K562 (cell line): ENCODE measurements around the gene ANO7. TPM values are rescaled to one million over a fixed set of nuclear protein-coding genes. Genes with fewer than 3 reads are reported as not detected.
A peak's percentile ranks its signal among the peaks of the same experiment; 100 is the strongest.

ENCODE experiments used
- ATAC-seq: fragments of 200-7000 bp; cut with Tn5 transposase; 3 replicates; pipeline ENCODE4 v1.9.1; 2020; ENCODE audit warnings: moderate library complexity
- BruUV-seq: library from RNA; stranded (reverse); fragments of 400-500 nt; replicated peaks from 2 replicates; lab custom pipeline; 2021; lab: Mats Ljungman, UMichigan
- CTCF ChIA-PET: fragments of 300-600 bp; formaldehyde crosslinking; extraction: SDS; loops from one replicate; lab custom pipeline; 2021; ENCODE audit warnings: low intra/inter-chr PET ratio; lab: Yijun Ruan, JAX
- POLR2A ChIA-PET: fragments of 300-600, 350-650 bp; sonication (Branson Sonifier 250); formaldehyde crosslinking; extraction: SDS; loops from one replicate; lab custom pipeline; 2021; ENCODE audit warnings: antibody characterized with exemption, inconsistent platforms; lab: Yijun Ruan, JAX
- DNase-seq, 4 experiments: peaks; one replicate each; pipeline versions ENCODE4 v3.0.0 to v3.0.0-alpha.2; 2011 to 2018; ENCODE audit warnings: low spot score in 3 of 4, mixed read lengths in 3 of 4; ENCODE audit errors: extremely low read depth in 1 of 4
- FAIRE-seq: peaks from 2 replicates; lab custom pipeline; 2011; peaks lifted over from hg19 to GRCh38; lab: Jason Lieb, UNC
- H2AFZ ChIP-seq: 2 replicates; pipeline ENCODE4 v1.6.0; 2011; ENCODE audit warnings: low read depth, low read length, control low read depth, inconsistent platforms
- H3K27ac ChIP-seq: fragments of 200-600 bp; 3 replicates; pipeline ENCODE4 v1.8.0; 2011; ENCODE audit warnings: low read depth, mild to moderate bottlenecking, control low read depth, inconsistent platforms, low read length, moderate library complexity, mixed read lengths; ENCODE audit errors: extremely low read depth
- H3K27me3 ChIP-seq, 2 experiments: fragments of 300-600 bp in 1 of 2; 2 replicates in 1 of 2; 3 replicates in 1 of 2; pipeline versions ENCODE4 v1.6.0 to v1.8.0; 2011; ENCODE audit warnings: inconsistent platforms in 2 of 2, low read length in 2 of 2, mild to moderate bottlenecking in 1 of 2, mixed read lengths in 1 of 2, moderate library complexity in 1 of 2; ENCODE audit not compliant: control insufficient read depth in 2 of 2, insufficient read depth in 2 of 2
- H3K36me3 ChIP-seq: fragments of 300-600 bp; 3 replicates; pipeline ENCODE4 v1.8.0; 2011; ENCODE audit warnings: mild to moderate bottlenecking, low read length, inconsistent platforms; ENCODE audit not compliant: control insufficient read depth, insufficient read depth
- H3K4me1 ChIP-seq, 2 experiments: fragments of 200-600 bp in 1 of 2; replicated peaks in 1 of 2; 2 replicates in 1 of 2; 3 replicates in 1 of 2; pipeline versions ENCODE4 v1.5.1 to v1.8.0; 2011; ENCODE audit warnings: inconsistent platforms in 2 of 2, low read length in 2 of 2, mild to moderate bottlenecking in 1 of 2, mixed read lengths in 1 of 2, moderate library complexity in 1 of 2; ENCODE audit not compliant: control insufficient read depth in 2 of 2, insufficient read depth in 2 of 2
- H3K4me2 ChIP-seq: 2 replicates; pipeline ENCODE4 v1.6.1; 2011; ENCODE audit warnings: low read length, control low read depth, inconsistent platforms, mixed read lengths; ENCODE audit not compliant: insufficient read depth
- H3K4me3 ChIP-seq: fragments of 200-600 bp; sonication (generic), shearing (Covaris generic); 2 replicates; pipeline ENCODE4 v1.5.1; 2016; ENCODE audit warnings: control low read depth, inconsistent platforms
- H3K79me2 ChIP-seq: fragments of 200-600 bp; 3 replicates; pipeline ENCODE4 v1.8.0; 2011; ENCODE audit warnings: low read length, inconsistent platforms; ENCODE audit not compliant: control insufficient read depth, insufficient read depth
- H3K9ac ChIP-seq, 2 experiments: 2 replicates each; pipeline versions ENCODE4 v1.6.0 to v1.6.1; 2011; ENCODE audit warnings: low read depth in 2 of 2, low read length in 2 of 2, control low read depth in 1 of 2, inconsistent platforms in 1 of 2, mild to moderate bottlenecking in 1 of 2, mixed read lengths in 1 of 2; ENCODE audit not compliant: insufficient read depth in 1 of 2
- H3K9me1 ChIP-seq: one replicate; pipeline ENCODE4 v1.6.0; 2011; ENCODE audit warnings: inconsistent platforms, mild to moderate bottlenecking, low read length, moderate library complexity; ENCODE audit not compliant: control insufficient read depth, insufficient read depth
- H3K9me3 ChIP-seq: replicated peaks from 2 replicates; pipeline ENCODE4 v1.5.1; 2011; ENCODE audit warnings: low read depth, low read length, inconsistent platforms; ENCODE audit not compliant: control insufficient read depth, insufficient read depth
- H4K20me1 ChIP-seq: replicated peaks from 2 replicates; pipeline ENCODE4 v1.6.1; 2011; ENCODE audit warnings: low read length, inconsistent platforms, mixed read lengths; ENCODE audit not compliant: control insufficient read depth, insufficient read depth
- BRCA1 ChIP-seq, 2 experiments: fragments of 450-650 bp in 1 of 2; sonication (generic) in 1 of 2; formaldehyde crosslinking in 1 of 2; IDR thresholded peaks; 2 replicates each; pipeline versions ENCODE4 v1.5.0 to v1.6.1; 2017 to 2020; ENCODE audit warnings: mild to moderate bottlenecking in 1 of 2, missing genetic modification reagents in 1 of 2
- CBFA2T3 ChIP-seq: fragments of 450-650 bp; IDR thresholded peaks from 2 replicates; pipeline ENCODE4 v1.6.1; 2017
- KDM2B ChIP-seq: fragments of 250-450 bp; sonication (Bioruptor Pico); IDR thresholded peaks from 2 replicates; pipeline ENCODE4 v1.8.0; 2021; ENCODE audit warnings: mild to moderate bottlenecking, moderate library complexity
- MLLT1 ChIP-seq, 2 experiments: fragments of 450-650 bp; IDR thresholded peaks; 2 replicates each; pipeline ENCODE4 v1.6.1; 2016
- PHF8 ChIP-seq: fragments of 200-600 bp; sonication (generic); IDR thresholded peaks from 2 replicates; pipeline ENCODE4 v1.6.1; 2012; ENCODE audit warnings: mixed run types, mild to moderate bottlenecking, inconsistent platforms, low read length, moderate library complexity, borderline replicate concordance
- RAD51 ChIP-seq: fragments of 450-650 bp; IDR thresholded peaks from 2 replicates; pipeline ENCODE4 v1.7.1; 2016; ENCODE audit warnings: low read depth, mild to moderate bottlenecking, borderline replicate concordance
- SNRNP70 ChIP-seq: fragments of 200-400 bp; formaldehyde crosslinking; optimal IDR thresholded peaks from 2 replicates; pipeline ENCODE3; 2017; ENCODE audit warnings: low read depth, low read length
- SREBF2 ChIP-seq: sonication (generic); formaldehyde crosslinking; IDR thresholded peaks from 2 replicates; pipeline ENCODE4 v1.4.0; 2020; ENCODE audit warnings: mild to moderate bottlenecking, missing genetic modification reagents
- ZEB2 ChIP-seq: fragments of 450-650 bp; IDR thresholded peaks from 2 replicates; pipeline ENCODE4 v1.6.1; 2016
- ZNF140 ChIP-seq: fragments of 250-450 bp; sonication (Bioruptor Pico); IDR thresholded peaks from 2 replicates; pipeline ENCODE4 v1.8.0; 2021; ENCODE audit warnings: moderate library complexity, mild to moderate bottlenecking, inconsistent platforms
- ZNF280B ChIP-seq: fragments of 250-450 bp; sonication (Bioruptor Pico); IDR thresholded peaks from 2 replicates; pipeline ENCODE4 v1.5.1; 2021; ENCODE audit warnings: mild to moderate bottlenecking
- ZNF561 ChIP-seq: fragments of 450-650 bp; formaldehyde crosslinking; conservative IDR thresholded peaks from 2 replicates; pipeline ENCODE4 v1.4.0; 2020; ENCODE audit warnings: mild to moderate bottlenecking, moderate library complexity
- ZNF668 ChIP-seq: fragments of 250-450 bp; sonication (Bioruptor Pico); IDR thresholded peaks from 2 replicates; pipeline ENCODE4 v1.8.0; 2022; ENCODE audit warnings: mild to moderate bottlenecking, inconsistent platforms
- WGBS: fragments of 100-300 bp; shearing (Covaris generic); methylation state at CpG from one replicate; pipeline ENCODE4 v1.1.6; 2016; ENCODE audit warnings: low coverage, mixed read lengths; ENCODE audit not compliant: insufficient coverage; ENCODE audit errors: missing lambda C conversion rate; 5-methylcytosine and 5-hydroxymethylcytosine counted together
- in situ Hi-C: fragments of 300-500 bp; cut with MboI; formaldehyde crosslinking; loops from 4 replicates; pipeline ENCODE4 v1.15.0; 2018; ENCODE audit warnings: inconsistent platforms, mixed read lengths
- intact Hi-C: fragments of 100-400 bp; cut with micrococcal nuclease; formaldehyde crosslinking; loops from 2 replicates; pipeline ENCODE4 v1.14.2; 2022
- polyA plus RNA-seq, 8 experiments: library from polyadenylated mRNA; depleted of rRNA in 4 of 8; stranded (reverse) in 5 of 8; unstranded in 3 of 8; fragments of >200 nt; fragmentation: Nextera tagmentation in 2 of 8; fragmentation: Illumina TruSeq in 1 of 8; extraction: Ambion mirVana in 2 of 8; extraction: Trizol in 1 of 8; gene quantifications; 2 replicates each; pipeline versions ENCODE4 v1.2.1 to v1.2.3, GENCODE V29; 2011 to 2014; ENCODE audit warnings: inconsistent platforms in 1 of 8, missing spikeins in 1 of 8
- total RNA-seq, 7 experiments: library from RNA; depleted of rRNA in 6 of 7; stranded (reverse); fragments of >200 nt in 6 of 7; fragmentation: Illumina TruSeq in 2 of 7; extraction: Trizol in 2 of 7; gene quantifications; 2 replicates each; pipeline versions ENCODE4 v1.2.1 to v1.2.3, GENCODE V29; 2011 to 2021; ENCODE audit warnings: low replicate concordance in 1 of 7

The ANO7 gene
- total and polyA plus RNA-seq, 9 of the 15 experiments (the other 6 are each of a cell fraction or from before 2014, with no cell fraction given): 0.28 to 5.1 (median 1.1) TPM

DNA sequence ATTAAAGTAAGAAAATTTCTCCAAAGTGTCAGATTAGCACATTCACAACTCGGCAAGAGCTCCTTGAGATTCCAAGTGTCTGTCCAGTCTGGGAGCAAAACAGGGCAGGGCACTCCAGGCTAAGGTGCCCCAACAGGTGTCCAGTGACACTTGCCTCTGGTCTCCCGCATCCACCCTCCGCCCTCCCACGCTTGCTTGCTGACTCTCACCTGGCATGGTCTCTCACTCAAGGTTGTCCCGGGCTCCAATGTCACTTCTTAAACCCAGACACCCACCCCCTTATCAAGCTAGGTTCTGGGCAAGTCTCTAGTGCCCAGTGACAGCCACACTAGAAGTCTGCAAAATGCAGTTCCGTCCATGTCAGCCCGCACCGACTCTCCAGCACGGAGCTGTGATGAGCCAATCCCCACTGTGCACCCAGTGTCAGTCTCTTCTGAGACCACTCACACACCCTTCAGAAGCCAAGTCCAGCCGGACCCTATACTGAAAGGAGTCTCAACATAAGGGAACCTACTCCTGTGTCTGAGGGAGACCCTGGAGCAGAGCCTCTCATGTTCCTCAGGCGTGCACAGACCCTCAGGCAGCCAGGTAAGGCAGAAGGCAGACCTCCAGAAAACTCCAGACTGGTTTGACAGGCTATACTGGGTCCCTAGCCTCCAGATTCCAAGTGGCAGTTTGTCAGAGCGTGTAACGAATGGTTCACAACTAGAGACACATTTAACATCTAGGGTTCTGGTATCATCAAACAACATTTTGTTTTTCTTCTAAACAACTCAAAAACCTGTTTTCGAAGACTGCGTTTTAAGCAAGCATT is 81.4 kb downstream of the ANO7 start:
- ATAC-seq (no peak), DNase-seq (no peak), FAIRE-seq (no peak)
- Histone ChIP-seq H2AFZ (no peak overlapping the region), H3K36me3 (peaks cover 53% of the 10 kb centered on the region; the same call in 2 of the 3 replicates), H3K9me1 (no peaks in the 10 kb centered on the region), H3K9ac (peak overlapping the region in 1 of 2 experiments; percentile 78; a peak in 2 of 4 replicates), H3K4me2 (no peak overlapping the region), H3K79me2 (peaks cover 77% of the 10 kb centered on the region), H3K27ac (no peak overlapping the region), H3K27me3 (no peaks in the 10 kb centered on the region), H3K4me3 (no peak overlapping the region), H4K20me1 (peaks cover 22% of the 10 kb centered on the region), H3K4me1 (peaks cover 0 to 18% of the 10 kb centered on the region in 2 experiments; a peak in 4 of 5 replicates), H3K9me3 (no peaks in the 10 kb centered on the region)
- POLR2A ChIA-PET: interaction anchor here (0.6 to 1.4 kb wide), 5 partner anchors 9 to 597 kb away, joined by 3 to 5 read pairs (median 4); no protein-coding TSS in a partner anchor
- in situ Hi-C loops: no loop called here
- CTCF ChIA-PET: no interaction called here
- WGBS: 90% methylated on average over 11 of the region's 15 CpGs
- TF ChIP-seq KDM2B (CRISPR knock-in tag): no peak
- no peak for TF ChIP-seq ZNF280B (CRISPR knock-in tag)
- no peak for TF ChIP-seq MLLT1 (IDR thresholded peaks at IDR 0.05)
- no peak for TF ChIP-seq PHF8
- no peak for TF ChIP-seq ZNF140 (CRISPR knock-in tag)
- TF ChIP-seq ZEB2: no peak
- no peak for TF ChIP-seq ZNF561 (CRISPR knock-in tag)
- TF ChIP-seq SNRNP70: no peak
- TF ChIP-seq RAD51: no peak
- no peak for TF ChIP-seq ZNF668 (CRISPR knock-in tag)
- TF ChIP-seq CBFA2T3: no peak
- TF ChIP-seq BRCA1 (IDR thresholded peaks at IDR 0.05): no peak
- no peak for TF ChIP-seq BRCA1 (CRISPR knock-in tag; IDR thresholded peaks at IDR 0.05)
- TF ChIP-seq SREBF2: no peak
- intact Hi-C loops: no loop called here
- BruUV-seq: no TSS peak
